Chondrocyte (in vitro differentiated cells): ENCODE measurements around the gene SREBF1. TPM values are rescaled to one million over a fixed set of nuclear protein-coding genes. Genes with fewer than 3 reads are reported as not detected.

ENCODE experiments used
- DNase-seq: peaks from one replicate; pipeline ENCODE4 v3.0.0; 2021; ENCODE audit warnings: mixed read lengths, low spot score
- H3K27ac Mint-ChIP-seq: one replicate; pipeline ENCODE4 v1.8.0; 2021; ENCODE audit warnings: mild to moderate bottlenecking, moderate library complexity, mixed read lengths; ENCODE audit not compliant: unreplicated experiment
- H3K27me3 Mint-ChIP-seq: 2 replicates; pipeline ENCODE4 v1.8.0; 2021; ENCODE audit warnings: low read depth, mixed read lengths
- H3K36me3 Mint-ChIP-seq: 2 replicates; pipeline ENCODE4 v1.8.0; 2021; ENCODE audit warnings: low read depth, mixed read lengths
- H3K4me1 Mint-ChIP-seq: 2 replicates; pipeline ENCODE4 v1.8.0; 2021; ENCODE audit warnings: low read depth, mild to moderate bottlenecking, mixed read lengths
- H3K4me3 Mint-ChIP-seq: one replicate; pipeline ENCODE4 v1.8.0; 2021; ENCODE audit warnings: mild to moderate bottlenecking, moderate library complexity, mixed read lengths; ENCODE audit not compliant: unreplicated experiment
- H3K9me3 Mint-ChIP-seq: 2 replicates; pipeline ENCODE4 v1.8.0; 2021; ENCODE audit warnings: low read depth, mixed read lengths
- total RNA-seq: library from RNA; stranded (reverse); gene quantifications from 3 replicates; pipeline ENCODE4 v1.2.1, GENCODE V29; 2021
- TF ChIP-seq, protein P1 (sequence below): fragments of 200-600 bp; sonication (generic); IDR thresholded peaks from 2 replicates; pipeline ENCODE4 v1.5.0; 2021; ENCODE audit warnings: antibody characterized with exemption, mild to moderate bottlenecking, moderate library complexity

The SREBF1 gene
- total RNA-seq, 1 donor from 2014 or later = 22.8 TPM

DNA sequence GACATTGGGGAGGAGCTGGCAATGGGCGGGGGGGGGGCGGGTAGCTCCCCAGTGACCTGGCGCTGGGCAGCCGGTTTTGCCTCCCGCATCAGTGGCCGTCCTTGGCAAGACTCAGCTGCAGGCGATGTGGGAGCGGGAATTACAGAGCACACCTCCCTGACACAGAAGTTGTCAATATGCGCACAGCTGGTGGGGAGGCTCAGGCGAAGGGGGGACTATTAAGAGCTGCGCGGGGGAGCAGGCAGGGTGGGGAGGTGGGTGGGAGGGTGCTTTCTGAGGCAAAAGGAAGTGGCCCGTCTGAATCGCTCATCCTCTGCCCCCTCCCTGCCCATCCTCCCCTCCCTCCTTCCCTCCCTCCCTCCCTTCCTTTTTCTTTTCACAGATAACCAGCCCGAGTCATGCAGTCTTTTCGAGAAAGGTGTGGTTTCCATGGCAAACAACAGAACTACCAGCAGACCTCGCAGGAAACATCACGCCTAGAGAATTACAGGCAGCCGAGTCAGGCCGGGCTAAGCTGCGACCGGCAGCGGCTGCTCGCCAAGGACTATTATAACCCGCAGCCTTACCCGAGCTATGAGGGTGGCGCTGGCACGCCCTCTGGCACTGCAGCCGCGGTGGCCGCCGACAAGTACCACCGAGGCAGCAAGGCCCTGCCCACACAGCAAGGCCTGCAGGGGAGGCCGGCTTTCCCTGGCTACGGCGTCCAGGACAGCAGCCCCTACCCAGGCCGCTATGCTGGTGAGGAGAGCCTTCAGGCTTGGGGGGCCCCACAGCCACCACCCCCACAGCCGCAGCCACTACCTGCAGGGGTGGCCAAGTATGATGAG lies 44.0 kb downstream of the SREBF1 start:
- H3K4me3 Mint-ChIP-seq = no peak overlapping the region
- no peak overlapping the region for H3K27ac Mint-ChIP-seq
- TF ChIP-seq, protein P1, sequence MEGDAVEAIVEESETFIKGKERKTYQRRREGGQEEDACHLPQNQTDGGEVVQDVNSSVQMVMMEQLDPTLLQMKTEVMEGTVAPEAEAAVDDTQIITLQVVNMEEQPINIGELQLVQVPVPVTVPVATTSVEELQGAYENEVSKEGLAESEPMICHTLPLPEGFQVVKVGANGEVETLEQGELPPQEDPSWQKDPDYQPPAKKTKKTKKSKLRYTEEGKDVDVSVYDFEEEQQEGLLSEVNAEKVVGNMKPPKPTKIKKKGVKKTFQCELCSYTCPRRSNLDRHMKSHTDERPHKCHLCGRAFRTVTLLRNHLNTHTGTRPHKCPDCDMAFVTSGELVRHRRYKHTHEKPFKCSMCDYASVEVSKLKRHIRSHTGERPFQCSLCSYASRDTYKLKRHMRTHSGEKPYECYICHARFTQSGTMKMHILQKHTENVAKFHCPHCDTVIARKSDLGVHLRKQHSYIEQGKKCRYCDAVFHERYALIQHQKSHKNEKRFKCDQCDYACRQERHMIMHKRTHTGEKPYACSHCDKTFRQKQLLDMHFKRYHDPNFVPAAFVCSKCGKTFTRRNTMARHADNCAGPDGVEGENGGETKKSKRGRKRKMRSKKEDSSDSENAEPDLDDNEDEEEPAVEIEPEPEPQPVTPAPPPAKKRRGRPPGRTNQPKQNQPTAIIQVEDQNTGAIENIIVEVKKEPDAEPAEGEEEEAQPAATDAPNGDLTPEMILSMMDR = no peak

DNA sequence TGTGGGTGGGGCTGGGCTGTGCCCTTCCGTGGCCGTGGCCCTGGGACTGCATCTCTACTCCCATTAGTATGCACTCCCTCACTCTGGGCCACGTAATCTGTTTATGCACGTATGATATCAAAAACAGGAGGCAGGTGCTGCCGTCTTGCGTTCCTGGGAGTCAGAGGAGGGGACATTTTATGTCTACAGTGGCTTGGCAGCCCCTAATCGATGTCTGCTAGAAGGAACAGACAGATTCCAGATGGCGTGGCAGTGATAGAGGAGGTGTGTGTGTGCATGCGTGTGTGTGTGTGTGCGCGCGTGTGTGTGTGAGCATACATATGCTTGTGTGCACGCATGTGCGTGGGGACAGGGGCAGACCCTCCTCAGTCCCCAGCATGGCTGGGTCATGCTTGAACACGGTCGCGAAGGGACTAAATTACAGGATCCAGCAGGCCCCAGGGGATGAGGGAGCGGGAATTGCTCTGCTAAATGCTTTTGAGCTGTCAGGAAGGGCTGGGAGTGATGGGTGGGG lies 44.7 kb downstream of the SREBF1 start:
- peaks cover 10% of the 10 kb centered on the region for H3K4me1 Mint-ChIP-seq

More for the DNA sequence above, 44.0 kb downstream of the SREBF1 start:
- H3K27me3 Mint-ChIP-seq = no peaks in the 10 kb centered on the region
- DNase-seq = no peak
- peaks cover 10% of the 10 kb centered on the region for H3K36me3 Mint-ChIP-seq
- no peaks in the 10 kb centered on the region for H3K9me3 Mint-ChIP-seq
- peaks cover 10% of the 10 kb centered on the region for H3K4me1 Mint-ChIP-seq

DNA sequence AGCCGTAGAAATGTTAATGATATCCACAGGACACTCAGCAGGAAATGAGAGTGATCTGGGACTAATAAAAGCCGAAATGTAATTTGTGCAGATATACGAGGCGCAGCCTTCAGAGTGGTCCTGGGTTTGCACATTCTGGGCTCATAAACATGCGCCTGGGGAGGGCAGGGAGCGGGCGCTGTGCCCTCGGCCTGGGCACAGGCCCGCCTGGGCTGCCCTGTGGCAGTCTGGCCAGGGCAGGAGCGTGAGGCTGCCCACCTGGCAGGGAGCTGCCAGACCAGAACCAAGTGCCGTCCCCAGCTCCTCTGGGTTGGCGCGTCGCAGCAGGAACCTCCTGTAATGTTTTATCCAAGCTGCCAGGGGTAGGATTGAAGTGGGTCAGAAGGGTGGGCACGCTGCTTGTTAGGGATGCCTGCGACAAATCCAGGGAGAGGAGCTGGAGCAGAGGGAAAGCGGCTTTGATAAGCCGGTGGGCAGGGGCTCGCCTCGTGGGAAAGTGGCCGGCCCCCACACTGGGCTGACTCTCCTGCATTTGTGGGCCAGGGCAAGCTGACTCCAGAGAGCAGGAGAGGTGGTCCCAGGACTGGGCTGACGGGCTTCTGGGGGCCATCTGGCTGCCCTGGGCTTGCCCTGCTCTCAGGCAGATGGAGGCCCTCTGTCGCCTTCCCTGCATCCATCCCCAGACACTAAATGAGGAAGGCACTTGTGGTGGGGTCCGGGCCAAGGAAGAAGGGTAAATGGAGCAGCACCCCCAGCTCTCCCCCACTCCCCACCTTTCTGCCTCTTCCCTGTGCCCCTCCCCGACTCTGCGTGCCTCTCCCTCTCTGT lies 45.9 kb downstream of the SREBF1 start:
- TF ChIP-seq, protein P1 = no peak
- no peak overlapping the region for H3K4me3 Mint-ChIP-seq

More for the DNA sequence above, 44.7 kb downstream of the SREBF1 start:
- no peaks in the 10 kb centered on the region for H3K9me3 Mint-ChIP-seq
- no peak overlapping the region for H3K27ac Mint-ChIP-seq
- no peak overlapping the region for H3K4me3 Mint-ChIP-seq
- H3K27me3 Mint-ChIP-seq = no peaks in the 10 kb centered on the region
- TF ChIP-seq, protein P1 = no peak
- H3K36me3 Mint-ChIP-seq = peaks cover 8% of the 10 kb centered on the region
- DNase-seq = no peak

DNA sequence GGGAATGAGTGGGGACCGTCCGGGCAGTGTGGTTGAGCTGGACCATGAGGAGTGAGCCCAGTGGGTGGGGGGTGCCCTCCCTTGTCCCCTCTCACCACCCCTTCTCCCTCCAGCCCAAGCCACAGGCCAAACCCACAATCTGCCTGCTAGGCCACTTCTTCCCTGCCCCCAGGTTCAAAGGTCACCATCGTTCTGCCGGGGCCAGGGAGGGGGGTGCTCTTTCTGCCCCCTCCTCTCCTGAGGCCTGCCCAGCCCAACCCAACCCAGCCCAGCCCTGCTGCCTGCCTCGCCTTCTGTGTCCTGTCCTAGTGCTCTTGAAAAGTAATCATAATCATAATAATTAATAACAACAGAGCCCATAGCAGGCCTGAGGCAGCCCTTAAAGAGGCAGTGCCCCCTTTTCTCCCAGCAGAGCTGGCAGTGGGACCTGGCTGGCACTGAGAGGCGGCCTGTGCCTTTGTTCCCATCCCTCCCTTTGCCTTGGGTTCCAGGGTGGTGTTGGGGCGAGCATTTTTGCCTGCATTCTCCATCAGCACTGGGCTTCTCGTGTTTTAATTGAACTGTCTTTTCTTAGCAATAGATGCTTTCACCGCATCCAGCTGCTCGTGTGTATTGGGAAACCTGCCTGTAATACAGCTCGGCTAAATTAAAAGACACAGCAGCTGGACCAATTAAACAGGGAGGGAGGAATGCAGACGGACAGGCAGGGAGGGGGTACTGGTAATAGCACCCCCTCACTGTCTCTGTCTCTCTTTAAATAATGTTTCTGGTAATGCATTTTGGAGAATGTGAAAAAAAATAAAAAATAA lies 46.8 kb downstream of the SREBF1 start:
- Mint-ChIP-seq H3K27me3 (no peaks in the 10 kb centered on the region), H3K36me3 (peaks cover 8% of the 10 kb centered on the region), H3K9me3 (no peaks in the 10 kb centered on the region), H3K4me1 (peaks cover 15% of the 10 kb centered on the region), H3K27ac (peak overlapping the region; percentile 32), H3K4me3 (no peak overlapping the region)
- TF ChIP-seq, protein P1 = no peak
- no peak for DNase-seq

More for the DNA sequence above, 45.9 kb downstream of the SREBF1 start:
- Mint-ChIP-seq H3K4me1 (peaks cover 10% of the 10 kb centered on the region), H3K27me3 (no peaks in the 10 kb centered on the region), H3K27ac (no peak overlapping the region), H3K36me3 (peaks cover 8% of the 10 kb centered on the region), H3K9me3 (no peaks in the 10 kb centered on the region)
- no peak for DNase-seq
